ENCODE data around the gene TMA7.
A peak's percentile ranks its signal among the peaks of the same experiment; 100 is the strongest.
"Not testable (repeated sequence)": the region's sequence is repeated elsewhere in the genome, so short reads cannot be mapped to it uniquely, and the experiment has no call there.

The TMA7 gene

DNA sequence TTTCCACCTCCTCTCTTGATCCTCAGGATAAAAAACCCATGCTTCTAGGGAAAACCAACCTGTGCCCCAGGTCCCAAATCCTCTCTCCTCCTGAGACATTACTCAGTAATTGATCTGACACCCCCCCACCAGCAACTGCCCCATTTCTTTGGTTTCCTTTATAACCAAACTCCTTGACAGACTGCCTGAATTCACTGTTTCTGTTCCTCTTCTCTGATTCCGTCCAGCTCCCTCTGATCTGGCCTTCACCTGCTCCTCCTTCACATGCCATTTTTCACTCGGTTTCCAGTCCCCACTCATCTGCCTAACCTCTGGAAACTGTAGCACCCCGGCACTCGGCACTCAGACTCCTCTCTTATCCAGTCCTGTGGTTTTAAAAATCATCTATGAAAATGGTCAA lies 2.2 kb upstream of the TMA7 start:
- no peak for DNase-seq

DNA sequence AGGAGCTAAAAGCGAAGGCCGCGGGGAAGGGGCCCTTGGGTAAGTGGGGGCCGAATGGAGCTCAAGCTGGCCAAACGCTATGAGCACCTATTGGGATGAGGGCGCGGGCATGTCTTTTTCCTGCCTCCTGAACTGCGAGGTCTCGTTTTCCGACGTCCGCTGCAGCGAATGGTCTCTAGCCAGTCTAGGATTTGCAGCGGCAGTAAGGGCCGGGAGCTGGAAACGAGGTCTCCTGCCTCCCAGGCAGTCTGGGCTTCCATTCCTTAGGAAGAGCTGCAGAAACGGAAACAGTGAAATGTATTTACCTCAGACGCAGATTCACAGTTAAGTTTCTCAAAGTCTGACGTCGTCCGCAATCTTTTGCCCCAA lies 517 bp downstream of the TMA7 start:
- no peak for DNase-seq

DNA sequence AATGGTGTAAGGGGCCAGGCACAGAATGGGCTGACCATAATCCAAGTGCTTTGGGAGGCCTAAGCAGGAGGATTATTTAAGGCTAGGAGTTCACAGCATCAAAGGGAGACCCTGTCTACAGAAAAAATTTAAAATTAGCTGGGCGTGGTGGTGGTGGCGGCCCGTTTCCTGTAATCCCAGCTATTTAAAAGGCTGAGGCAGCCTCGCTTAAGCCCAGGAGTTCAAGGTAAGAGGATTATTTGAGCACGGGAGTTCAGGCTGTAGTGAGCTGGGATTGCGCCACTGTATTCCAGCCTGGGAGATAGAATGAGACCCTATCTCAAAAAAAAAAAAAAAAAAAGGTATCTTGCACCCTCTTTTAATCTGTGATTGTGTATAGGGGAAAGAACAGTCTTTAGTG lies 1.9 kb downstream of the TMA7 start:
- DNase-seq: no peak

DNA sequence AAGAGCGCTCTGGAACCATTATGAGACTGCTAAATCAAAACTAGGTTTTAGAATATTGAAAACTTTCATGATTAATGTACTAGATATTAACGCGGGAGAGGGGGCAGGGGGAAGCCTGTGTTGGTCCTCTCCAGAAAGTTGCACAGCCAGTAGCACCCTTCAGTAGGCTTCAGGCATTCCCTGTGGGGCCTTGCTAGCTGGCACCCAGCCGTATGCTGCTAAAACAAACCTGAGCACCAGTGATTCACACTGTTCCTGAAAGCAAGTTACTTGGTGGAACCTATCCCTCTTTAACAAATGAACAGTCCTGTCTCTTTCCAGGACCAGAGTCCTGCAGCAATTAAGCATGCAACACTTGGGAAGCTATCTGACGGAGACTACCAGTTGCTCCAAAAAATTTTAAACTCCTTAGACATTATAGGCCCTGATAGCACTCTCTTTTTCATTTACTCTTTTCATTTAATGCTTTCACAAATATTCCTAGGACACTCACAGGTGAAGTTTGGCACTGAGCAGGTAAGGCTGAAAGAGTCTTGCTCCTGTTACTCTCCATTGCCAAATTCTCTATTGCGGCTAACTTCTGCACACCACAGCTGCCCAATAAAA lies 5.3 kb downstream of the TMA7 start:
- DNase-seq: no peak

DNA sequence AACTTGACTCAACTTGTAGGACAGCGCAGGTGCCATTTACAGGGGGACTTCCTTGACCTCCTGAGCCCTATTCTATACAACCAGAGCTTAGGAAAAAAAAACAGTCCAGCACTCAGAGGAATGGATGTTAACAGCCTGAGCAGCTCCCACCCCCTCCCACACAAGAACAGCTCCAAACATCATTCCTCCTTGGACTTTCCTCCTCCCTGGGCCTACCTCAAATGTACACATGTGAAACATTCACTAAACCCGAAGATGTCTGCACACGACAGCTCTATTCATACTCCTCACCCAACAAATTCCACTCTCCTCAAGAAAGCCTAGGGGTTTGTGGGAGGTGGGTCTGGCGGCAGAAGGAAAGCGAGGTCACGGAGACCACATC lies 6.0 kb downstream of the TMA7 start:
- no peak for DNase-seq

DNA sequence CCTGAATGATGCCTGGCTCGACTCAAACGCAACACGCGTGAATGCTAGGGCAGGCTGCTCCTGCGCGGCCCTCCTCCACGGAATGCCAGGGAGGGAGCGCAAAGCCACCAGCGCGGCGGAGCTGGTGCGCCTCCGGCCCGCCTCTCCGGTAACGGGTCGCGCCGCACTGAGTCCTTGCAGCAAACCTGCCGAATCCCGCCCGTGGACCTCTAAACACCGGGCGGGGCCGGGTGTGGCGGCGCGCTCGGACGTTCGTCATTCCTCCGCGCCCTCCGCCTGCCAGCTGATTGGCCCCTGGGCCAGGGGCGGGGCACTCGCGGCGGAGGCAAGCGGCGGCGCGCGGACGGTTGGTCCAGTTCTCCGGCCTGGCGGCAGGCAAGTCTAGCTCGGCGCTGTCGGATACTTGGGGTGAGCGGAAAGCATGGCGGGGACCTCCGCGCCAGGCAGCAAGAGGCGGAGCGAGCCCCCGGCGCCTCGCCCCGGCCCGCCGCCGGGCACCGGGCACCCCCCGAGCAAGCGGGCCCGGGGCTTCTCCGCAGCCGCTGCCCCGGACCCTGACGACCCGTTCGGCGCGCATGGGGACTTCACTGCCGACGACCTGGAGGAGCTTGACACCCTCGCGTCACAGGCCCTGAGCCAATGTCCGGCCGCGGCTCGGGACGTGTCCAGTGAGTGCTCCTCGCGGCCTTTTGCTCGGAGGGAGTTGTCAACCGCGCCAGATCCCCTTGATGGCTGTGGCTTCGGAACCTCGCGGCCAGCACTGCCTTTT lies 6.6 kb downstream of the TMA7 start, which contains the start of gene ATRIP:
Gene ATRIP (plus strand): TSS at position 313 of the 769 bp plus-strand sequence. CDS start 109 bp downstream, at position 422.
- peak; percentile 74 to 76 for DNase-seq

- DNase-seq: no peak
Measured at GRCh38 chr3:48451270-48451669, 11.2 kb downstream of the TMA7 start.

- no peak for DNase-seq
Measured at GRCh38 chr3:48456456-48456855, 16.4 kb downstream of the TMA7 start.

DNA sequence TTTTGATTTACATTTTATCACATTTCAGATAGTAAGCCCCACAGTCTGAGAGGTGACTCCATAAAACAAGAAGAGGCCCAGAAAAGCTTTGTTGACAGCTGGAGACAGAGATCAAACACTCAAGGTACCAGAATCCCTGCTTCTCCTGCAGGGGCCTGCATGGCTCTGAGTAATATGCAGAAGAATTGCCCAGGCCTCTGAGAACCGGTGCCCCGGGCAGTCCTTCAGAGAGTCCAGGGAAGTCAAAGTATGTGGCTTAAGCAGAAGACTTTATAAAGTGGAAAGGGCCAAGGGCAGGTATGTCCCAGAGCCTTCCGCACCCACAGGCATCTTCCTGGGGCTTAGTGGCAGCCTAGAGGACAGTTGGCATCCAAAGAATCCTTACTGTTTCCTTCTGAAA lies 19.3 kb downstream of the TMA7 start:
- no peak for DNase-seq

DNA sequence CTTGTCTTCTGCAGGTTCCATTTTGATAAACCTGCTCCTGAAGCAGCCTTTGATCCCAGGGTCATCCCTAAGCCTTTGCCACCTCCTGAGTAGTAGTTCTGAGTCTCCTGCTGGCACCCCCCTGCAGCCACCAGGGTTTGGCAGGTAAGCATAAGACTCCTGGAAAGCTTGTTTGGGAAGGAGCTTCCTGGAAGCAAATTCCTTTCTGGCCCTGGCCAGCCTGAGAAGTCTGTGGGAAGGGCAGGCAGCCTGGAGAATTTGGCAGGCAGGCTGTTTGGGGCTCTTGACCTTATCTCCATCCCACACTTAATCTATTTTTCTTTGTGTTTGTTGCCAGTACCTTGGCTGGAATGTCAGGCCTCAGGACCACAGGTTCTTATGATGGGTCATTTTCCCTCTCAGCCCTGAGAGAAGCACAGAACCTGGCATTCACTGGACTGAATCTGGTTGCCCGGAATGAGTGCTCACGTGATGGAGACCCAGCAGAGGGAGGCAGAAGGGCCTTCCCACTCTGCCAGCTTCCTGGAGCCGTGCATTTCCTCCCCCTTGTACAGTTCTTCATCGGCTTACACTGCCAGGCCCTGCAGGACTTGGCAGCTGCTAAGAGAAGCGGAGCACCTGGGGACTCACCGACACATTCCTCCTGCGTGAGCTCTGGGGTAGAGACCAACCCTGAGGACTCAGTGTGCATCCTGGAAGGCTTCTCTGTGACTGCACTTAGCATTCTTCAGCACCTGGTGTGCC lies 19.9 kb downstream of the TMA7 start:
- DNase-seq: no peak

DNA sequence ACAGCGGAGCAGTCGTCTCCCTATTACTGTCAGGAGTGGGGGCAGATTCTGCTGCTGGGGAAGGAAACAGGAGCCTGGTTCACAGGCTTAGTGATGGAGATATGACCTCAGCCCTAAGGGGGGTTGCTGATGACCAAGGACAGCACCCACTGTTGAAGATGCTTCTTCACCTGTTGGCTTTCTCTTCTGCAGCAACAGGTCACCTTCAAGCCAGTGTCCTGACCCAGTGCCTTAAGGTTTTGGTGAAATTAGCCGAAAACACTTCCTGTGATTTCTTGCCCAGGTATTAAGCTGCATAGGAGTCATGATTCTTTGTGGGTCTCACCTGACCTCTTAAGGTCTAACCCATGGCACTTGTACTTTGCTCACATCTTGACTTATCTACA lies 20.5 kb downstream of the TMA7 start:
- DNase-seq: no peak

- DNase-seq: not testable (repeated sequence)
Measured at GRCh38 chr3:48461767-48462166, 21.7 kb downstream of the TMA7 start.

GRCh38 chr3:48463703-48464102 lies 23.6 kb downstream of the TMA7 start:
- no peak for DNase-seq

- DNase-seq: no peak
Measured at GRCh38 chr3:48464713-48465221, 24.7 kb downstream of the TMA7 start.

- no peak for DNase-seq
Measured at GRCh38 chr3:48465237-48465530, 25.1 kb downstream of the TMA7 start.

DNA sequence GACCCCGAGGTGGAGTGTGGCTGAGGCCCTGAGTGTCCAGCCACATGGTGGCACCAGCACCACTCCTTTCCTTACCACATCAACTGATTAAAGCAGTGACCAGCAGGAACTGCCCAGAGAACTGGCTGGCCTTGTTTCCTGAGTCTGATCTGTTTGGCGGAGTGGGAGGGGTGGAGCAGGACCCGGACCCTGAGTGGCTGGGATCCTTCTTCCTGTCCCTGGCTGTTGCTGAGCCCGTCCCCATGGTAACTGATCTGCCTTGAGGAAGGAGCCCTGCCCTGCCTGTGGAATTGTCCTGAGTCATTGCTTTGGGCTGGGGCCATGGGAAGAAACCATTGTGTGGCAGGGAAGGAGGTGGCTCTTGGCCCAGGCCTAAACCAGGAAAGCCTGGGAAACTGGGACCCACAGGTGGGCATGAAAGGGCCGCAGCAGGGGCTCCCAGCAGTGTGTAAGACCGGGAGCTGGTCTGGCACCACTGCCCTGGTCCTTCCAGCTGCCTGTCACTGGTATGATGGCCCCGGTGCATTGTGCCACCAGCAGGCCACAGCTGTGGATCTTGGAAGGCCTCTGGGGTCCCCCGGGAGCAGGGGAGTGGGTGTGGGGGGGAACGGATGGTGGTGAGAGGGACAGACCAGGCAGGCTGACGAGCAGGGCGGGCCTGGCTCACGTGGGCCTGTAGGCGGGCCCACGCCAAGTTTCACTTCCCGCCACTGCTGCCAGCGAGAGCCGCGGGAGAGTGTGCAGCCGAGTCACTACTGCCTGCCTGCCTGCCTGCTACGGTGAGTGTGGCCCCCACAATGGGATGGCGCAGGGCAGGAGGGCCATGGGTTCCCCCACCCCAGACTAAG lies 25.7 kb downstream of the TMA7 start:
- DNase-seq: peak; percentile 74 to 76

DNA sequence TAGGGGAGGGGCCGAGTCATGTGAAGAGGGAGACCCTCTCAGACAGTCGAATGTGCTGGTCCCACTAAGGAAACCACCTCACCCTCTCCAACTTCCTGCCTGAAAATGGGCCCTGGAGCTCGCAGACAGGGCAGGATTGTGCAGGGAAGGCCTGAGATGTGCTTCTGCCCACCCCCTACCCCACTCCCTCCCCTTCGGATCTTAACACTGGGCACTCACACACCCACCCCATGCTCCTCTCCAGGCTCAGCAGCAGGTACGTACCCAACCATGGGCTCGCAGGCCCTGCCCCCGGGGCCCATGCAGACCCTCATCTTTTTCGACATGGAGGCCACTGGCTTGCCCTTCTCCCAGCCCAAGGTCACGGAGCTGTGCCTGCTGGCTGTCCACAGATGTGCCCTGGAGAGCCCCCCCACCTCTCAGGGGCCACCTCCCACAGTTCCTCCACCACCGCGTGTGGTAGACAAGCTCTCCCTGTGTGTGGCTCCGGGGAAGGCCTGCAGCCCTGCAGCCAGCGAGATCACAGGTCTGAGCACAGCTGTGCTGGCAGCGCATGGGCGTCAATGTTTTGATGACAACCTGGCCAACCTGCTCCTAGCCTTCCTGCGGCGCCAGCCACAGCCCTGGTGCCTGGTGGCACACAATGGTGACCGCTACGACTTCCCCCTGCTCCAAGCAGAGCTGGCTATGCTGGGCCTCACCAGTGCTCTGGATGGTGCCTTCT lies 26.5 kb downstream of the TMA7 start:
- peak in 1 of 2 experiments; percentile 25 for DNase-seq

- DNase-seq: no peak
Measured at GRCh38 chr3:48467110-48467454, 27.0 kb downstream of the TMA7 start.

DNA sequence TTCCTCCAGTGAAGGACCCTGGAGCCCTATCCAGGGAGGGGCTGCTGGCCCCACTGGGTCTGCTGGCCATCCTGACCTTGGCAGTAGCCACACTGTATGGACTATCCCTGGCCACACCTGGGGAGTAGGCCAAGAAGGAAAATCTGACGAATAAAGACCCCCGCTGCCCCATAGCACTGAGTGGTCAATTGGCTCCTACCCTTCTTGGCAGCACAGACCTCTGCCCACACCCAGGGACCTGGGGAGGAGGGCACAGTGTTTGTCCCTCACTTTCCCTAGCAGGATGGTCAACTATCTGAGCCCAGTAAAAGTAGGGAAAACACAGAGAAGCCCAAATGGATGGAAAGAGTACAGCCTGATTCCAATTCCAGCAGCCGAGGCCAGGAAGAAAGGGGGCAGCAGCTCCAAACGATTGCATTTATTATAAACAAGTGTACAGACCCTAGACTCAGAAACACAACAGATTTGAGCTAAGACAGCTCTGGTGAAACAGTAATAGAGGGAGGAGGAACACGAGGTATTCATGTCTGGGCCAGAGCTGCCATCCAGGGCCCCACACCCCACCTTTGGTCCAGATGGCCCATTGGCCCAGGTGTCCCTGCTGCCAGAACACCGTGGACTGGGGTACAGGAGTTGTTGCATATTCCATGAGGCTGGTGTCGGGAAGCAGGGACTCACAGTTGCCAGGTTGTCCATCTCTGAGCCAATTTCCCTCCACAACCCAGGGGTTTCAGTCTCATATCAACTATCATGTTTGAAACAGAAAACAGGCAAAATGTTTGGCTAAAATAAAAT lies 27.6 kb downstream of the TMA7 start:
- no peak for DNase-seq

DNA sequence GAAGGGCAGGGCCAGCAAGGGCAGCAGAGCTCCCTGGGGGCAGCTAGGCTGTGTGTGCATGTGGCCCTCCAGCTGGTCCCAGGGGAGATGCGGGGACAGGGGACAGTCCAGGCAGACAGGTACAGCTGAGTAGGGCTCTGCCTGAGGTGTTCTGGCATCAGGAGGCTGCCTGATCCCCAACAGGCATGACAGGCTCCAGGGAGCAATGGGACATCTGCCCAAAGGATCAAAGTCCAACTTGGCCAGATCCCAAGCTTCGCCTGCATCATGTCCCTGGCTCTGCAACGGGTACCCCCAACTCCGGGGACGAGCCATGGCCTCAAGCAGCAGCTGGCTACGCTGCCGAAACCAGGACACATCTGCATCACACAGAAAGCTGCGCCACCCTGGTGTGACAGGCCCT lies 28.3 kb downstream of the TMA7 start:
- DNase-seq: no peak

DNA sequence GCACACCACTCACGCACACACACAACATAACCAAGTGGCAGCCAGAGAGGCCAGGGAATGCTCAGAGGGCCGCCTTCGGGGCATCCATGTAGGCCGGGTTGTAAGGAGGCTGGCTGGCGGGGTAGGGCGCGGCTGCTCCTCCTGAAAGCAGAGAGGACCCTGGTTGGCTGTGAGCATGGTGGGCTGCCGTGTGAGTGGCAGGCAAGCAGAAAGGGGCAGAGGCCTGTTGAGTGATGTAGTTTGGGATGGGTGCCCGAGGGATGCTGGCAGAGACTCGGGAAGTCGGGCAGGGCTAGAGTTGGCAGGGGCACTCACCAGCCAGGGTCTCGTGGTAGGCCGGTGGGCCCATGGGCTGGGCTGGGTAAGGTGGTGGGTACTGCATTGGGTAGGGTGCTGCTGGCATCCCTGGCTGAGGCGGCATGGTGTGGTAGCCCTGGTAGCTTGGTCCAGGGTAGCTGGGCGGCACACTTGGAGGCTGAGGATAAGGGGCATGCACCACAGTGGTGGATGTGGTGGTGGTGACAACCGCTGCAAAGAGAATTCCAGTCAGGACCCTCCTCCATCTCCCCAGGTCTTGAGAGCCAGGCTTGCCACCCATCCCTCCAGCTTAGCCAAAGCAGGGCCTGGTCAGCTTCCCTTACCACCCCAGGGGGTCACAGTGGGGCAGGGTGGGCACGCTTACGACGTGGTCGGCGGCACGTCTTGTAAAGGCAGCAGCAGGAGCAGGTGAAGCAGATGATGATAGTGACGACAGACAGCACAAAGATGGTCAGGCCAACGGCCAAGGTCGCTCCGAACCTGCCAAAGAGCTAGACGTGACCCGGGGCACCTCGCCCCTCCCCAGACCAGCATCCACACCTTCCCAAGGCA lies 29.2 kb downstream of the TMA7 start:
- DNase-seq: no peak

All from activated CD4-positive, alpha-beta T cell treated with anti-CD3 and anti-CD28 coated beads, Interleukin-2, amount 50 U/mL, for 4 hours (primary cell).